GM13976 (cell line): ENCODE data around the gene PTP4A2.

ENCODE experiments used
- DNase-seq: peaks from one replicate; pipeline ENCODE4 v3.0.0; 2012; ENCODE audit warnings: low spot score
- CTCF ChIP-seq: IDR thresholded peaks from 2 replicates; pipeline ENCODE4 v1.5.1; 2012; ENCODE audit warnings: borderline replicate concordance, mild to moderate bottlenecking; ENCODE audit not compliant: insufficient read depth; ENCODE audit errors: extremely low read depth, missing control alignments, control extremely low read depth
- in situ Hi-C: fragments of 300-500 bp; cut with MboI; formaldehyde crosslinking; loops from one replicate; pipeline ENCODE4 v1.12.0; 2022; ENCODE audit warnings: low sequenced_read_pairs, mixed read lengths, inconsistent platforms; ENCODE audit not compliant: unreplicated experiment

Gene PTP4A2

GRCh38 chr1:31937300-31938183 is 626 bp downstream of the PTP4A2 start:
- peak; percentile 69 for DNase-seq
- no peak for TF ChIP-seq CTCF
- in situ Hi-C loops = no loop called here

GRCh38 chr1:31936981-31937299 is 1.2 kb downstream of the PTP4A2 start:
- no peak for DNase-seq
- in situ Hi-C loops = no loop called here

GRCh38 chr1:31936278-31936980 is 1.7 kb downstream of the PTP4A2 start:
- no peak for DNase-seq
- in situ Hi-C loops = no loop called here
- no peak for TF ChIP-seq CTCF

More at GRCh38 chr1:31936981-31937299, 1.2 kb downstream of the PTP4A2 start:
- TF ChIP-seq CTCF = no peak

- in situ Hi-C loops = no loop called here
- no peak for DNase-seq
- no peak for TF ChIP-seq CTCF
Measured at GRCh38 chr1:31934706-31935629, 3.2 kb downstream of the PTP4A2 start.

- TF ChIP-seq CTCF = no peak
- in situ Hi-C loops = no loop called here
- DNase-seq = no peak
Measured at GRCh38 chr1:31932491-31933316, 5.5 kb downstream of the PTP4A2 start.
